Stimulated activated CD4-positive, alpha-beta T cell treated with anti-CD3 and anti-CD28 coated beads, Interleukin-12 subunit alpha, Interleukin-12 subunit beta, amount 100 ng/mL, for 48 hours (primary cell): Measurements from ENCODE around the gene CWC27.
A peak's percentile ranks its signal among the peaks of the same experiment; 100 is the strongest.

Source experiments
- DNase-seq, 3 donors: peaks; one replicate each; pipeline ENCODE4 v3.0.0-alpha.2; 2020; ENCODE audit warnings: low read depth in 2 of 3, low spot score in 1 of 3

The CWC27 gene

GRCh38 chr5:65032250-65032649, 263.5 kb downstream of the CWC27 start:
- DNase-seq = no peak

GRCh38 chr5:65034029-65034812, 265.5 kb downstream of the CWC27 start:
- no peak for DNase-seq

GRCh38 chr5:65034813-65035209, 266.1 kb downstream of the CWC27 start:
- no peak for DNase-seq

GRCh38 chr5:65035211-65036206, 266.8 kb downstream of the CWC27 start:
- DNase-seq = peak; percentile 61 to 67 (median 67)

- no peak for DNase-seq
These were observed 269.4 kb downstream of the CWC27 start for GRCh38 chr5:65037831-65038815.

GRCh38 chr5:65041296-65042158, 272.8 kb downstream of the CWC27 start:
- no peak for DNase-seq

- no peak for DNase-seq
These were observed 275.2 kb downstream of the CWC27 start for GRCh38 chr5:65043843-65044359.

- DNase-seq = no peak
These were observed 278.5 kb downstream of the CWC27 start for GRCh38 chr5:65047225-65047624.

GRCh38 chr5:65047948-65048690, 279.4 kb downstream of the CWC27 start:
- DNase-seq = no peak

GRCh38 chr5:65050140-65050539, 281.4 kb downstream of the CWC27 start:
- DNase-seq = no peak

GRCh38 chr5:65050826-65051498, 282.2 kb downstream of the CWC27 start:
- no peak for DNase-seq

- DNase-seq = no peak
These were observed 287.2 kb downstream of the CWC27 start for GRCh38 chr5:65055938-65056337.

GRCh38 chr5:65059681-65060598, 291.2 kb downstream of the CWC27 start:
- no peak for DNase-seq

- DNase-seq = no peak
These were observed 292.7 kb downstream of the CWC27 start for GRCh38 chr5:65061250-65061973.

- no peak for DNase-seq
These were observed 293.2 kb downstream of the CWC27 start for GRCh38 chr5:65061974-65062353.

- no peak for DNase-seq
These were observed 293.8 kb downstream of the CWC27 start for GRCh38 chr5:65062469-65063083.
